Uterus (tissue), 2 donors: ENCODE data around the gene CSNK1G3.

Experiments
- CTCF ChIP-seq, 4 experiments: fragments of 200-600 bp in 2 of 4; fragments of 450-650 bp in 2 of 4; sonication (generic) in 2 of 4; IDR thresholded peaks; one replicate each; pipeline ENCODE4 v1.5.1; 2016 to 2019; ENCODE audit warnings: antibody characterized with exemption in 4 of 4, mild to moderate bottlenecking in 2 of 4, moderate library complexity in 1 of 4
- POLR2A ChIP-seq, 2 donors: fragments of 450-650 bp; IDR thresholded peaks; one replicate each; pipeline ENCODE4 v1.6.1; 2016; ENCODE audit warnings: antibody characterized with exemption in 2 of 2, mild to moderate bottlenecking in 1 of 2, moderate library complexity in 1 of 2

GRCh38 chr5:123490974-123491373 is 21.0 kb upstream of the CSNK1G3 start:
- no peak for TF ChIP-seq CTCF (IDR thresholded peaks at IDR 0.05)
- TF ChIP-seq POLR2A (IDR thresholded peaks at IDR 0.05) = no peak
